HEK293T (cell line): ENCODE results near the gene ABHD10.
A peak's percentile ranks its signal among the peaks of the same experiment; 100 is the strongest.

Experiments
- CTCF ChIA-PET: fragments of 350-600 bp; formaldehyde crosslinking; extraction: SDS; loops from one replicate; lab custom pipeline; 2021; ENCODE audit warnings: antibody characterized with exemption, inconsistent platforms; lab: Yijun Ruan, JAX
- POLR2A ChIA-PET: fragments of 350-600 bp; formaldehyde crosslinking; extraction: SDS; loops from one replicate; lab custom pipeline; 2020; ENCODE audit warnings: antibody characterized with exemption, inconsistent platforms; lab: Yijun Ruan, JAX
- DNase-seq: peaks from one replicate; pipeline ENCODE4 v3.0.0; 2012; ENCODE audit warnings: mixed read lengths; ENCODE audit errors: extremely low spot score
- ARNT ChIP-seq: fragments of 450-650 bp; IDR thresholded peaks from 2 replicates; pipeline ENCODE4 v1.6.1; 2017; ENCODE audit warnings: mild to moderate bottlenecking
- BHLHE40 ChIP-seq: fragments of 450-650 bp; IDR thresholded peaks from 2 replicates; pipeline ENCODE4 v1.6.1; 2016; ENCODE audit warnings: mild to moderate bottlenecking, moderate library complexity, borderline replicate concordance
- CTBP1 ChIP-seq: fragments of 450-650 bp; IDR thresholded peaks from 2 replicates; pipeline ENCODE4 v1.6.1; 2016; ENCODE audit warnings: borderline replicate concordance
- ELF4 ChIP-seq: fragments of 450-650 bp; IDR thresholded peaks from 2 replicates; pipeline ENCODE4 v1.6.1; 2017; ENCODE audit warnings: antibody characterized with exemption
- FOXA1 ChIP-seq: fragments of 450-650 bp; IDR thresholded peaks from 2 replicates; pipeline ENCODE4 v1.6.1; 2016; ENCODE audit warnings: mild to moderate bottlenecking
- FOXK2 ChIP-seq: fragments of 450-650 bp; IDR thresholded peaks from 2 replicates; pipeline ENCODE4 v1.6.1; 2016; ENCODE audit warnings: mild to moderate bottlenecking
- FOXM1 ChIP-seq: fragments of 450-650 bp; IDR thresholded peaks from 2 replicates; pipeline ENCODE4 v1.6.1; 2017; ENCODE audit warnings: mild to moderate bottlenecking, borderline replicate concordance
- HDGF ChIP-seq: fragments of 450-650 bp; IDR thresholded peaks from 2 replicates; pipeline ENCODE4 v1.6.1; 2017; ENCODE audit warnings: antibody characterized with exemption, borderline replicate concordance
- L3MBTL2 ChIP-seq: fragments of 450-650 bp; conservative IDR thresholded peaks from 2 replicates; pipeline ENCODE4 v1.6.1; 2016; ENCODE audit warnings: mild to moderate bottlenecking
- LEF1 ChIP-seq: fragments of 450-650 bp; IDR thresholded peaks from 2 replicates; pipeline ENCODE4 v1.6.1; 2017; ENCODE audit warnings: mild to moderate bottlenecking, borderline replicate concordance
- NFRKB ChIP-seq: fragments of 450-650 bp; IDR thresholded peaks from 2 replicates; pipeline ENCODE4 v1.6.1; 2016; ENCODE audit warnings: mild to moderate bottlenecking, moderate library complexity
- PKNOX1 ChIP-seq: fragments of 450-650 bp; IDR thresholded peaks from 2 replicates; pipeline ENCODE4 v1.6.1; 2016
- SP1 ChIP-seq: fragments of 450-650 bp; IDR thresholded peaks from 2 replicates; pipeline ENCODE4 v1.6.1; 2017
- SUZ12 ChIP-seq: fragments of 450-650 bp; IDR thresholded peaks from 2 replicates; pipeline ENCODE4 v1.6.1; 2016; ENCODE audit warnings: mild to moderate bottlenecking
- TARDBP ChIP-seq: fragments of 450-650 bp; IDR thresholded peaks from 2 replicates; pipeline ENCODE4 v1.6.1; 2016
- ZNF384 ChIP-seq: fragments of 450-650 bp; IDR thresholded peaks from 2 replicates; pipeline ENCODE4 v1.6.1; 2016

Gene ABHD10

GRCh38 chr3:111967068-111967467 is 11.8 kb upstream of the ABHD10 start:
- ChIA-PET POLR2A (interaction anchor here (1.5 kb wide), 1 partner anchor 12 kb away, joined by 5 read pairs; the partner anchor contains the start of gene ABHD10), CTCF (interaction anchor here (0.5 to 5.6 kb wide), 8 partner anchors 11 to 298 kb away, joined by 3 to 44 read pairs (median 4); partner anchors contain the start of gene ABHD10)
- no peak for DNase-seq
- TF ChIP-seq BHLHE40 (no peak), SP1 (no peak), LEF1 (no peak), HDGF (no peak), FOXA1 (no peak), FOXK2 (no peak), L3MBTL2 (no peak)

- ChIA-PET CTCF (interaction anchor here (0.5 to 5.6 kb wide), 11 partner anchors 10 to 299 kb away, joined by 3 to 44 read pairs (median 4); partner anchors contain the start of gene ABHD10), POLR2A (interaction anchor here (1.5 kb wide), 1 partner anchor 11 kb away, joined by 5 read pairs; the partner anchor contains the start of gene ABHD10)
- peak; percentile 61 for DNase-seq
- TF ChIP-seq ELF4 (no peak), TARDBP (no peak), ARNT (no peak), SP1 (no peak), FOXM1 (no peak), L3MBTL2 (no peak), SUZ12 (no peak), FOXK2 (no peak), NFRKB (no peak), FOXA1 (no peak)
These were observed 11.1 kb upstream of the ABHD10 start for GRCh38 chr3:111967651-111968274.

GRCh38 chr3:111968319-111969054 is 10.3 kb upstream of the ABHD10 start:
- ChIA-PET CTCF (interaction anchor here (0.8 to 5.6 kb wide), 7 partner anchors 10 to 298 kb away, joined by 3 to 44 read pairs (median 5); partner anchors contain the start of gene ABHD10), POLR2A (interaction anchor here (1.2 to 1.5 kb wide), 2 partner anchors 10 to 11 kb away, joined by 5 read pairs; partner anchors contain the start of gene ABHD10)
- TF ChIP-seq ZNF384 (no peak), PKNOX1 (no peak), HDGF (no peak), CTBP1 (no peak), SP1 (no peak), FOXK2 (no peak), FOXM1 (no peak), ARNT (no peak)
- DNase-seq = no peak

- TF ChIP-seq PKNOX1 = no peak
- ChIA-PET POLR2A (interaction anchor here (1.3 kb wide), 1 partner anchor 9 kb away, joined by 6 read pairs; the partner anchor contains the start of gene ABHD10), CTCF (interaction anchor here (0.6 to 5.6 kb wide), 4 partner anchors 19 to 301 kb away, joined by 3 to 44 read pairs (median 4); no protein-coding TSS in a partner anchor)
- no peak for DNase-seq
These were observed 8.4 kb upstream of the ABHD10 start for GRCh38 chr3:111970376-111970775.

- ChIA-PET POLR2A (no interaction called here), CTCF (interaction anchor here (0.9 to 5.6 kb wide), 3 partner anchors 18 to 302 kb away, joined by 4 to 44 read pairs (median 5); no protein-coding TSS in a partner anchor)
- TF ChIP-seq NFRKB (no peak), PKNOX1 (peak; percentile 40), TARDBP (no peak), ELF4 (no peak), LEF1 (no peak)
- peak; percentile 17 for DNase-seq
These were observed 7.2 kb upstream of the ABHD10 start for GRCh38 chr3:111971533-111972130.

- CTCF ChIA-PET = interaction anchor here (0.7 kb wide), 1 partner anchor 70 kb away, joined by 3 read pairs; no protein-coding TSS in a partner anchor
- TF ChIP-seq ARNT (no peak), ELF4 (no peak), ZNF384 (no peak), BHLHE40 (no peak), CTBP1 (no peak), SUZ12 (no peak), SP1 (no peak), FOXM1 (no peak), TARDBP (no peak), FOXK2 (no peak)
- POLR2A ChIA-PET = no interaction called here
- no peak for DNase-seq
These were observed 5.9 kb upstream of the ABHD10 start for GRCh38 chr3:111972891-111973290.
